Activated T-cell treated with anti-CD3 and anti-CD28 coated beads for 24 hours (primary cell): ENCODE measurements around the gene PTPRN2.

Source experiments
- DNase-seq: peaks from one replicate; pipeline ENCODE4 v3.0.0-alpha.2; 2020; ENCODE audit warnings: low read depth

Gene PTPRN2

GRCh38 chr7:157524731-157525130, 1062.9 kb downstream of the PTPRN2 start:
- no peak for DNase-seq

GRCh38 chr7:157523766-157524421, 1063.7 kb downstream of the PTPRN2 start:
- no peak for DNase-seq

- no peak for DNase-seq
Observed at GRCh38 chr7:157523371-157523765, 1064.3 kb downstream of the PTPRN2 start.

- DNase-seq, result no peak
Observed at GRCh38 chr7:157522954-157523353, 1064.7 kb downstream of the PTPRN2 start.

- DNase-seq, result no peak
Observed at GRCh38 chr7:157522189-157522588, 1065.4 kb downstream of the PTPRN2 start.

- no peak for DNase-seq
Observed at GRCh38 chr7:157521752-157522151, 1065.9 kb downstream of the PTPRN2 start.

GRCh38 chr7:157521061-157521731, 1066.4 kb downstream of the PTPRN2 start:
- no peak for DNase-seq

- no peak for DNase-seq
Observed at GRCh38 chr7:157520249-157520648, 1067.4 kb downstream of the PTPRN2 start.

GRCh38 chr7:157519798-157520244, 1067.8 kb downstream of the PTPRN2 start:
- no peak for DNase-seq

- no peak for DNase-seq
Observed at GRCh38 chr7:157519246-157519645, 1068.4 kb downstream of the PTPRN2 start.

GRCh38 chr7:157518514-157519175, 1069.0 kb downstream of the PTPRN2 start:
- DNase-seq, result no peak

- DNase-seq, result no peak
Observed at GRCh38 chr7:157517782-157518513, 1069.7 kb downstream of the PTPRN2 start.

GRCh38 chr7:157516911-157517781, 1070.5 kb downstream of the PTPRN2 start:
- DNase-seq, result no peak

- DNase-seq, result no peak
Observed at GRCh38 chr7:157516311-157516710, 1071.3 kb downstream of the PTPRN2 start.

- no peak for DNase-seq
Observed at GRCh38 chr7:157515342-157516041, 1072.1 kb downstream of the PTPRN2 start.

GRCh38 chr7:157514746-157515145, 1072.9 kb downstream of the PTPRN2 start:
- DNase-seq, result no peak

GRCh38 chr7:157514306-157514705, 1073.3 kb downstream of the PTPRN2 start:
- DNase-seq, result no peak

- no peak for DNase-seq
Observed at GRCh38 chr7:157513682-157514081, 1073.9 kb downstream of the PTPRN2 start.

- no peak for DNase-seq
Observed at GRCh38 chr7:157513162-157513621, 1074.4 kb downstream of the PTPRN2 start.

GRCh38 chr7:157509226-157509625, 1078.4 kb downstream of the PTPRN2 start:
- DNase-seq, result no peak

GRCh38 chr7:157508477-157508881, 1079.1 kb downstream of the PTPRN2 start:
- DNase-seq, result no peak
